HG03060 (cell line): ENCODE measurements around the gene CFAP47.
"Not testable (repeated sequence)": the region's sequence is repeated elsewhere in the genome, so short reads cannot be mapped to it uniquely, and the experiment has no call there.

Experiments
- ATAC-seq: cut with Tn5 transposase; IDR thresholded peaks from one replicate; pipeline ENCODE4 v1.9.1; 2021; ENCODE audit warnings: low read depth, moderate number of reproducible peaks; ENCODE audit not compliant: unreplicated experiment

Gene CFAP47

DNA sequence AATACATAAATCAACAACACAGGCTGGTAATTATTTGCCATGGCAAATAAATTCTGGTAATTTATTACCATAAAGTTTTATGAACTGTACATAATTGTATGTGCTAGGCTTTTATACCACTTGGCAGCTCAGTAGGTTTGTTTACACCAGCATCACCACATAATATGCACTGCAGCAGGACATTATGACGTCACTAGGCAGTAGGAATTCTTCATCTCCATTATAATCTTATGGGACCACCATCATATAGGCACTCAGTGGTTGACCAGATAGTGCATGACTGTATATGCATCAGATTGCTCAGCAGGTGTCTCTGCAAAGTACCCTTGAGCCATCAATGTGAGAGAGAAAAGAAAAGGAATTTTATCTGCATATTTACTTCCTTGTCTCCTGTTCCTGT, 295.4 kb downstream of the CFAP47 start:
- no peak for ATAC-seq

DNA sequence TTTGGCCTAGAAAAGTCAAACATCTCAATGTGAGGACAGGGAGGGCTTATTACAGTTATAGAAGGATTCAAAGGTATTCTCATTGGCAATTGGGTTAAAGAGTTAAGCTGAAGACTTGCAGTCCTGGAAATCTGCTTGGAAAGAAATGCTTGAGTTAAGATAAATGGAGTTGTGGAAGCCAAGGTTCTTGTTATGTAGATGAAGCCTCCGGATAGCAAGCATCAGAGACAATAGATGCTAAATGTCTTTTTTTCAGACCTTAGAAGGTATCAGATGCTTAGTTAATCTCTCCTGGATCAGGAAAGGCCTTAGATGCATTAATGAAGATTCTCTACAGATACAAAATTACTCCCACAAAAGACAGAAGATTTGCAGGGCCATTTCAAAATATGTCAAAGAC, 299.3 kb downstream of the CFAP47 start:
- ATAC-seq = no peak

DNA sequence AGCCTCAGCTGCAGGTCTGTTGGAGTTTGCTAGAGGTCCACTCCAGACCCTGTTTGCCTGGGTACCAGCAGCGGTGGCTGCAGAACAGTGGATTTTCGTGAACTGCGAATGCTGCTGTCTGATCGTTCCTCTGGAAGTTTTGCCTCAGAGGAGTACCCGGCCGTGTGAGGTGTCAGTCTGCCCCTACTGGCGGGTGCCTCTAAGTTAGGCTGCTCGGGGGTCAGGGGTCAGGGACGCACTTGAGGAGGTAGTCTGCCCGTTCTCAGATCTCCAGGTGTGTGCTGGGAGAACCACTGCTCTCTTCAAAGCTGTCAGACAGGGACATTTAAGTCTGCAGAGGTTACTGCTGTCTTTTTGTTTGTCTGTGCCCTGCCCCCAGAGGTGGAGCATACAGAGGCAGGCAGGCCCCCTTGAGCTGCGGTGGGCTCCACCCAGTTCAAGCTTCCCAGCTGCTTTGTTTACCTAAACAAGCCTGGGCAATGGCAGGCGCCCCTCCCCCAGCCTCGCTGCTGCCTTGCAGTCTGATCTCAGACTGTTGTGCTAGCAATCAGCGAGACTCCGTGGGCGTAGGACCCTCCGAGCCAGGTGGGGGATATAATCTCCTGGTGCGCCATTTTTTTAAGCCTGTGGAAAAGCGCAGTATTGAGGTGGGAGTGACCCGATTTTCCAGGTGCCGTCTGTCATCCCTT, 315.4 kb downstream of the CFAP47 start:
- not testable (repeated sequence) for ATAC-seq

GRCh38 chrX:36241397-36241796, 321.9 kb downstream of the CFAP47 start:
- ATAC-seq = no peak

- no peak for ATAC-seq
Measured at GRCh38 chrX:36266155-36266554, 346.6 kb downstream of the CFAP47 start.

- ATAC-seq = no peak
Measured at GRCh38 chrX:36310136-36310535, 390.6 kb downstream of the CFAP47 start.

DNA sequence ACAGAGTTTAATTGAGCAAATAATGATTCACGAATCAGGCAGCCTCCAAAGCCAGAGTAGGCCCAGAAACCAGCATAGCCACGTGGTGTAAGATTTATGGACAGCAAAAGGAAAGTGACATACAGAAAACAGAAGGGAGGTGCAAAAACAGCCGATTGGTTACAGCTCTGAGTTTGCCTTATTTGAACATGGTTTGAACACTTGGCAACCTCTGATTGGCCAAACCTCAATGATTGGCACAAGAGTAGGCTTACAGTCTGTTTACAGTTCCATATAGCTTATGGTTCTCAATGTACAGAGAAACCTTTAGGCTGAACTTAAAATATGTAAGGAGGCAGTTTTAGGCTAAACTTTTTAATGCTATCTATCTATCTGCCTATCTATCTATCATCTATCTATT, 394.8 kb downstream of the CFAP47 start:
- no peak for ATAC-seq

GRCh38 chrX:36334572-36334971, 415.0 kb downstream of the CFAP47 start:
- ATAC-seq = no peak

DNA sequence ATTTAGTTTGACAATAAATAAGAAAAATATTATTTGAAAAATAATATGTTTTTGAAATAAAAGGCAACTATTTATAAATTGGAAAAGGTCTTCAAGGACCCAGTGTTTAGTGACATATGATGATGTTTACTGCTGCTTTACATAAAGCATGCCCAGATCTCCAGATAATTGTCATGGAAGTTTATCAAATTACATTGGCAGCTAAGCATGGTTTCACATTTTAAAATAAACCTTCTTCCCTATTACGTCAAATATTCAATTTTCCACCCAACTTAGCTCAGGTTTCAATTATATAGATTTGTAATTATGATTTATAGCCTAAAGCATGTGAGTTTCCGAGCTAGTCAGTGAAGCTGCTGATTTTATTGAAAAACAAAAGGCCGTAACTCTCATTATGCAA, 417.2 kb downstream of the CFAP47 start:
- no peak for ATAC-seq

DNA sequence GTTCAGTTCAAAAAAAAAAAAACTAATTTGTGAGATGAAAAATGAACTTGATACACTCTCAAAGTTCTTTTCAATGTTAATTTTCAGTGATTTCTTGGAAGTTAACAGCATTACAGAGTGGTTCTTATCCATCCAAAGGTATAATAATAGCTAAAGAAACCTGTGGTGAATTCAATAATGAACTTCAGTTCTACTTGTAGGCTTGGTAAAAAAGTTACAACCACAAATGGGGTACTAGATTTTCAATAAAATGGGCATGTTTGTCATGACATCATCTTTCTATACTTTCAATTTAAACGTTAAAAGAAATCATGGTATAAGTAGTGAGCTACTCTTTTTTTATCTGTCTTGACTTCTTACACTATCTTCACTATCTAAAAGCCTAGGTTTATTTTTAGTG, 424.8 kb downstream of the CFAP47 start:
- ATAC-seq = no peak

- ATAC-seq = no peak
Measured at GRCh38 chrX:36348509-36348908, 429.0 kb downstream of the CFAP47 start.

- no peak for ATAC-seq
Measured at GRCh38 chrX:36357855-36358254, 438.3 kb downstream of the CFAP47 start.

- no peak for ATAC-seq
Measured at GRCh38 chrX:36364262-36364661, 444.7 kb downstream of the CFAP47 start.

DNA sequence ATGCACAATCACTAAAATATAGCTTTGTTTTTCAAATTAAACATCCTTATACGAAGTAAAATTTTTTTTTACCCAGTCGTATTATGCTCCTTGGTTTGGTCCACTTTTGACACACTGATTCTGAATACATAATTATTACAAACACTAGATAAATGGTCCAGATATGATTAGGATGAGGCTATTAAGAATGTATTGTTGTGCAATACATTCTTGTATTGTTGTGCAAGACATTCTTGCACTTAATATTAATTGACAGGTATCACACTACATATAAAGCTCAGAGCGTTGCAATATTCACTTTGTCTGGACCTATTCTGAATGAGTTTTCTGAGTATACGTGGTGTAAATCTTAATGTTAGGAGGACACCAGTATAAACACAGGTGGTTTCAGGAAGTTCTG, 464.0 kb downstream of the CFAP47 start:
- no peak for ATAC-seq

GRCh38 chrX:36388901-36389300, 469.4 kb downstream of the CFAP47 start:
- ATAC-seq = no peak

DNA sequence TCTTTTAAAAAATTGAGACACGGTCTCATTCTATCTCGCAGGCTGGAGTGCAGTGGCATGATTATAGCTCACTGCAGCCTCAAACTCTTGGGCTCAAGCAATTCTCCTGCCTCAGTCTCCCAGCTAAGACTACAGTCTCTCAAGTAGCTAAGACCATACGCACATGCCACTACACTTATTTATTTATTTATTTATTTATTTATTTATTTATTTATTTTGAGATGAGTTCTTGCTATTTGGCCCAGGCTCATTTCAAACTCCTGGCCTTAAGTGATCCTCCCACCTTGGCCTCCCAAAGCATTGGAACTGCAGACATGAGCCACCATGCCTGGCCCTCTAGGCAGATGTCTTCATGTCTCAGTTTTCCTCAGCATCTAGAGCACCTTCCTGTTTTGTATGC, 482.2 kb downstream of the CFAP47 start:
- no peak for ATAC-seq

GRCh38 chrX:36407836-36408235, 488.3 kb downstream of the CFAP47 start:
- ATAC-seq = no peak

- ATAC-seq = no peak
Measured at GRCh38 chrX:36414056-36414455, 494.5 kb downstream of the CFAP47 start.

DNA sequence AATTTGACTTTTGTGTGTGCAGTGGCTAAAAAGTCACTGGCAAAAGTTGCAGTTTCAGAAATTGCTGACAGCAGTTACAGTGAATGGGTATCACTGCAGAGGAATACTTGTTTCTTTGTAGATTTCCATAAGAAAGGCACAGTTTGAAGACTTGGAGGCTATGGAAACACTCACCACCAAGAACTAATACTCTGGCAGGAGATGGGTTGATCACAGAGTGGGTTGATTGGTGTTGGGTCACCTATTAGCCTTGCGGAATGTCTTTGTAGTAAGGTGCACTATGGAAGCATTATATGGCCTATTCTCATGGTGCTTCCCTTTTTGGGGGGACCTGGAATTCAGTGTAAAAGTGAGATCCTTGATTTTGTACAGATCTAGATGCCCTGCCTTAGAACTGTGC, 502.8 kb downstream of the CFAP47 start:
- ATAC-seq = no peak

DNA sequence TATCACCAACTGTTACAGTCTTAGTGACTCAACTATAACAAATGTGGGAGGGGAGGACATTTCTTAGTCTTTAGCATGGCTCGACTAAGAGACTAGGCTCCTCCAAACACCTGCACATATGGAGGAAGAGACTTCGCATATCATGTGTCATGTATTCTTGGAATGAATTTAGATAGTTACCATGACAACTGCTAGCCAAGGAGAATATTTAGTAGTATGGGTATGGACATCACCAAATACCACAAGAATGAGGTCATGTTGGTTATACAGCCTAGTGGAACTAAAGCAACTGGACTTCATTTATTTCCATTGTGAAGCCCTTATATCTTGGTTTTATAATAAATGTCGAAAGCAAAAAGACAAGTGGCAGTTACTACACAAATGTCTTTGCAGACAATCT, 512.3 kb downstream of the CFAP47 start:
- no peak for ATAC-seq

- no peak for ATAC-seq
Measured at GRCh38 chrX:36434522-36434921, 515.0 kb downstream of the CFAP47 start.
